Chondrocyte (in vitro differentiated cells): ENCODE results near the gene ENOPH1. TPM values are rescaled to one million over a fixed set of nuclear protein-coding genes. Genes with fewer than 3 reads are reported as not detected.
A peak's percentile ranks its signal among the peaks of the same experiment; 100 is the strongest.
"Not testable (repeated sequence)": the region's sequence is repeated elsewhere in the genome, so short reads cannot be mapped to it uniquely, and the experiment has no call there.

Source experiments
- DNase-seq: peaks from one replicate; pipeline ENCODE4 v3.0.0; 2021; ENCODE audit warnings: mixed read lengths, low spot score
- H3K27ac Mint-ChIP-seq: one replicate; pipeline ENCODE4 v1.8.0; 2021; ENCODE audit warnings: mild to moderate bottlenecking, moderate library complexity, mixed read lengths; ENCODE audit not compliant: unreplicated experiment
- H3K27me3 Mint-ChIP-seq: 2 replicates; pipeline ENCODE4 v1.8.0; 2021; ENCODE audit warnings: low read depth, mixed read lengths
- H3K36me3 Mint-ChIP-seq: 2 replicates; pipeline ENCODE4 v1.8.0; 2021; ENCODE audit warnings: low read depth, mixed read lengths
- H3K4me1 Mint-ChIP-seq: 2 replicates; pipeline ENCODE4 v1.8.0; 2021; ENCODE audit warnings: low read depth, mild to moderate bottlenecking, mixed read lengths
- H3K4me3 Mint-ChIP-seq: one replicate; pipeline ENCODE4 v1.8.0; 2021; ENCODE audit warnings: mild to moderate bottlenecking, moderate library complexity, mixed read lengths; ENCODE audit not compliant: unreplicated experiment
- H3K9me3 Mint-ChIP-seq: 2 replicates; pipeline ENCODE4 v1.8.0; 2021; ENCODE audit warnings: low read depth, mixed read lengths
- CTCF ChIP-seq: fragments of 200-600 bp; sonication (generic); IDR thresholded peaks from 2 replicates; pipeline ENCODE4 v1.5.0; 2021; ENCODE audit warnings: antibody characterized with exemption, mild to moderate bottlenecking, moderate library complexity
- total RNA-seq: library from RNA; stranded (reverse); gene quantifications from 3 replicates; pipeline ENCODE4 v1.2.1, GENCODE V29; 2021

The ENOPH1 gene
- total RNA-seq, 1 donor from 2014 or later: 33.1 TPM

GRCh38 chr4:82469791-82470345 lies 39.5 kb downstream of the ENOPH1 start:
- Mint-ChIP-seq H3K9me3 (no peaks in the 10 kb centered on the region), H3K27ac (no peak overlapping the region), H3K4me3 (no peak overlapping the region), H3K27me3 (no peaks in the 10 kb centered on the region), H3K4me1 (no peaks in the 10 kb centered on the region), H3K36me3 (peaks cover 6% of the 10 kb centered on the region)
- DNase-seq: no peak
- peak; percentile 45 for TF ChIP-seq CTCF

GRCh38 chr4:82473080-82473479 lies 42.7 kb downstream of the ENOPH1 start:
- H3K4me3 Mint-ChIP-seq: not testable (repeated sequence)

GRCh38 chr4:82473621-82474164 lies 43.3 kb downstream of the ENOPH1 start:
- no peak for TF ChIP-seq CTCF
- Mint-ChIP-seq H3K27me3 (no peaks in the 10 kb centered on the region), H3K4me1 (no peaks in the 10 kb centered on the region), H3K36me3 (no peaks in the 10 kb centered on the region), H3K27ac (no peak overlapping the region), H3K9me3 (no peaks in the 10 kb centered on the region), H3K4me3 (no peak overlapping the region)
- no peak for DNase-seq

More at GRCh38 chr4:82473080-82473479, 42.7 kb downstream of the ENOPH1 start:
- not testable (repeated sequence) for H3K27ac Mint-ChIP-seq, H3K27me3 Mint-ChIP-seq, H3K36me3 Mint-ChIP-seq, H3K9me3 Mint-ChIP-seq, DNase-seq, H3K4me1 Mint-ChIP-seq

GRCh38 chr4:82475931-82476330 lies 45.5 kb downstream of the ENOPH1 start:
- H3K4me3 Mint-ChIP-seq, H3K4me1 Mint-ChIP-seq, H3K9me3 Mint-ChIP-seq, H3K27me3 Mint-ChIP-seq, H3K27ac Mint-ChIP-seq, DNase-seq, H3K36me3 Mint-ChIP-seq: not testable (repeated sequence)

- H3K4me1 Mint-ChIP-seq, H3K4me3 Mint-ChIP-seq, H3K27me3 Mint-ChIP-seq, H3K27ac Mint-ChIP-seq, H3K9me3 Mint-ChIP-seq, DNase-seq, H3K36me3 Mint-ChIP-seq: not testable (repeated sequence)
Measured at GRCh38 chr4:82477469-82477868, 47.1 kb downstream of the ENOPH1 start.

GRCh38 chr4:82479562-82479961 lies 49.2 kb downstream of the ENOPH1 start:
- no peak for TF ChIP-seq CTCF
- H3K4me3 Mint-ChIP-seq: no peak overlapping the region
- no peaks in the 10 kb centered on the region for H3K4me1 Mint-ChIP-seq
- H3K9me3 Mint-ChIP-seq: no peaks in the 10 kb centered on the region
- H3K27ac Mint-ChIP-seq: no peak overlapping the region
- H3K27me3 Mint-ChIP-seq: no peaks in the 10 kb centered on the region
- no peaks in the 10 kb centered on the region for H3K36me3 Mint-ChIP-seq
- DNase-seq: no peak
